ENCODE data around the gene RBMY1E.
"Not testable (repeated sequence)": the region's sequence is repeated elsewhere in the genome, so short reads cannot be mapped to it uniquely, and the experiment has no call there.

The RBMY1E gene

GRCh38 chrY:21917932-21918331 is at the start of gene RBMY1E:
RBMY1E (minus strand) TSS chrY:21918032; CDS start chrY:21916054, 1,978 bp downstream.
- DNase-seq (ENCODE audit: low read depth): not testable (repeated sequence)

GRCh38 chrY:21894426-21894825 is 23.4 kb downstream of the RBMY1E start, which contains the start of gene RBMY1D:
RBMY1D (minus strand) TSS chrY:21894526; CDS start chrY:21892513, 2,013 bp downstream.
- DNase-seq (ENCODE audit: low read depth): not testable (repeated sequence)

- not testable (repeated sequence) for DNase-seq (ENCODE audit: low read depth)
These were observed 48.3 kb downstream of the RBMY1E start for GRCh38 chrY:21869407-21870076.
